Gastroesophageal sphincter (tissue), 4 donors: Measurements from ENCODE around the gene OTOP1. TPM values are rescaled to one million over a fixed set of nuclear protein-coding genes. Genes with fewer than 3 reads are reported as not detected.
"Not testable (repeated sequence)": the region's sequence is repeated elsewhere in the genome, so short reads cannot be mapped to it uniquely, and the experiment has no call there.

Experiments
- ATAC-seq: fragments of 150-250 bp; one replicate; pipeline ENCODE4 v1.9.1; 2016; ENCODE audit warnings: mild to moderate bottlenecking, moderate library complexity
- H3K27ac ChIP-seq, 4 donors: fragments of 200-600 bp; sonication (generic) in 3 of 4; 1 replicate in 3 of 4; 2 replicates in 1 of 4; pipeline ENCODE4 v1.5.1; 2016 to 2019
- H3K27me3 ChIP-seq: fragments of 200-600 bp; sonication (generic); one replicate; pipeline ENCODE4 v1.5.1; 2019
- H3K36me3 ChIP-seq, 2 donors: fragments of 200-600 bp; sonication (generic); one replicate each; pipeline ENCODE4 v1.5.1; 2019; ENCODE audit warnings: control low read depth in 1 of 2
- H3K4me1 ChIP-seq, 3 donors: fragments of 200-600 bp; sonication (generic); 1 replicate in 2 of 3; 2 replicates in 1 of 3; pipeline ENCODE4 v1.5.1; 2016 to 2019; ENCODE audit warnings: control low read depth in 2 of 3
- H3K4me3 ChIP-seq, 2 donors: fragments of 200-600 bp; sonication (generic); one replicate each; pipeline ENCODE4 v1.5.1; 2019; ENCODE audit warnings: mild to moderate bottlenecking in 1 of 2, moderate library complexity in 1 of 2
- H3K9me3 ChIP-seq, 3 donors: fragments of 200-600 bp; sonication (generic); one replicate each; pipeline ENCODE4 v1.5.1; 2017 to 2019; ENCODE audit warnings: control low read depth in 2 of 3
- EP300 ChIP-seq: sonication (generic); formaldehyde crosslinking; IDR thresholded peaks from one replicate; pipeline ENCODE4 v1.6.1; 2017; ENCODE audit warnings: antibody characterized with exemption, mild to moderate bottlenecking
- POLR2A ChIP-seq, 2 donors: fragments of 450-650 bp; IDR thresholded peaks; one replicate each; pipeline ENCODE4 v1.6.1; 2017; ENCODE audit warnings: antibody characterized with exemption in 2 of 2, mild to moderate bottlenecking in 2 of 2, moderate library complexity in 1 of 2
- POLR2AphosphoS5 ChIP-seq: sonication (generic); formaldehyde crosslinking; IDR thresholded peaks from one replicate; pipeline ENCODE4 v1.6.1; 2017; ENCODE audit warnings: antibody characterized with exemption
- WGBS, 2 donors: methylation state at CpG; one replicate each; pipeline ENCODE4 v1.1.5; 2018; ENCODE audit warnings: low coverage in 1 of 2; 5-methylcytosine and 5-hydroxymethylcytosine counted together
- total RNA-seq, 4 donors: library from RNA; depleted of rRNA; stranded (reverse); fragments of >200 nt; gene quantifications; one replicate each; pipeline ENCODE4 v1.1.0, GENCODE V29; 2016
- TF ChIP-seq, protein P1 (sequence below), 4 experiments: fragments of 200-600 bp in 2 of 4; fragments of 450-650 bp in 2 of 4; sonication (generic) in 1 of 4; IDR thresholded peaks; one replicate each; pipeline ENCODE4 v1.5.1; 2017 to 2019; ENCODE audit warnings: antibody characterized with exemption in 4 of 4, mild to moderate bottlenecking in 2 of 4, moderate library complexity in 2 of 4

The OTOP1 gene
- total RNA-seq, 4 donors from 2014 or later, result not detected

DNA sequence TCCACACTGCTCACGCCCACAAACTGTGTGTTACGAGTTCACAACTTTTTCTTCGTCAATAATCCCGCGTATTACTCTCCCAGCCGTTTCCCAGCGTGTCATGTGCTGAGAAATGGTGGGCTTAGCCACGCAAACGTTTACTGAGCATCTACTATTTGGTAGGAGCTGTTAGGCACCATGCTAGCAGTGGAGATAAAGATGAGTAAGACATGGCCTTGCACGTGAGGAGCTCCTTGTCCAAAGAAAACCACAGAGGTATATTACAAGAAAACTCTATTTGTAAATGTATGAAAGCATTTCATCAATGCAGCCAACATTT, 22.1 kb upstream of the OTOP1 start:
- 5 to 25% methylated on average over 7 of the region's 10 CpGs for WGBS, 2 donors
- peaks cover 0 to 29% (median 15%) of the 10 kb centered on the region in 3 donors for H3K4me1 ChIP-seq
- TF ChIP-seq EP300 (no peak), POLR2AphosphoS5 (no peak), POLR2A (IDR thresholded peaks at IDR 0.05) (no peak)
- TF ChIP-seq, protein P1, sequence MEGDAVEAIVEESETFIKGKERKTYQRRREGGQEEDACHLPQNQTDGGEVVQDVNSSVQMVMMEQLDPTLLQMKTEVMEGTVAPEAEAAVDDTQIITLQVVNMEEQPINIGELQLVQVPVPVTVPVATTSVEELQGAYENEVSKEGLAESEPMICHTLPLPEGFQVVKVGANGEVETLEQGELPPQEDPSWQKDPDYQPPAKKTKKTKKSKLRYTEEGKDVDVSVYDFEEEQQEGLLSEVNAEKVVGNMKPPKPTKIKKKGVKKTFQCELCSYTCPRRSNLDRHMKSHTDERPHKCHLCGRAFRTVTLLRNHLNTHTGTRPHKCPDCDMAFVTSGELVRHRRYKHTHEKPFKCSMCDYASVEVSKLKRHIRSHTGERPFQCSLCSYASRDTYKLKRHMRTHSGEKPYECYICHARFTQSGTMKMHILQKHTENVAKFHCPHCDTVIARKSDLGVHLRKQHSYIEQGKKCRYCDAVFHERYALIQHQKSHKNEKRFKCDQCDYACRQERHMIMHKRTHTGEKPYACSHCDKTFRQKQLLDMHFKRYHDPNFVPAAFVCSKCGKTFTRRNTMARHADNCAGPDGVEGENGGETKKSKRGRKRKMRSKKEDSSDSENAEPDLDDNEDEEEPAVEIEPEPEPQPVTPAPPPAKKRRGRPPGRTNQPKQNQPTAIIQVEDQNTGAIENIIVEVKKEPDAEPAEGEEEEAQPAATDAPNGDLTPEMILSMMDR (IDR thresholded peaks at IDR 0.05), result no peak
- peak overlapping the region; percentile 84 to 94 (median 90) for H3K27ac ChIP-seq
- H3K9me3 ChIP-seq, result no peaks in the 10 kb centered on the region
- no peak for ATAC-seq
- H3K27me3 ChIP-seq, result no peaks in the 10 kb centered on the region
- H3K4me3 ChIP-seq, result peak overlapping the region; percentile 91 to 98
- H3K36me3 ChIP-seq, result peaks cover 0 to 22% of the 10 kb centered on the region in 2 donors

DNA sequence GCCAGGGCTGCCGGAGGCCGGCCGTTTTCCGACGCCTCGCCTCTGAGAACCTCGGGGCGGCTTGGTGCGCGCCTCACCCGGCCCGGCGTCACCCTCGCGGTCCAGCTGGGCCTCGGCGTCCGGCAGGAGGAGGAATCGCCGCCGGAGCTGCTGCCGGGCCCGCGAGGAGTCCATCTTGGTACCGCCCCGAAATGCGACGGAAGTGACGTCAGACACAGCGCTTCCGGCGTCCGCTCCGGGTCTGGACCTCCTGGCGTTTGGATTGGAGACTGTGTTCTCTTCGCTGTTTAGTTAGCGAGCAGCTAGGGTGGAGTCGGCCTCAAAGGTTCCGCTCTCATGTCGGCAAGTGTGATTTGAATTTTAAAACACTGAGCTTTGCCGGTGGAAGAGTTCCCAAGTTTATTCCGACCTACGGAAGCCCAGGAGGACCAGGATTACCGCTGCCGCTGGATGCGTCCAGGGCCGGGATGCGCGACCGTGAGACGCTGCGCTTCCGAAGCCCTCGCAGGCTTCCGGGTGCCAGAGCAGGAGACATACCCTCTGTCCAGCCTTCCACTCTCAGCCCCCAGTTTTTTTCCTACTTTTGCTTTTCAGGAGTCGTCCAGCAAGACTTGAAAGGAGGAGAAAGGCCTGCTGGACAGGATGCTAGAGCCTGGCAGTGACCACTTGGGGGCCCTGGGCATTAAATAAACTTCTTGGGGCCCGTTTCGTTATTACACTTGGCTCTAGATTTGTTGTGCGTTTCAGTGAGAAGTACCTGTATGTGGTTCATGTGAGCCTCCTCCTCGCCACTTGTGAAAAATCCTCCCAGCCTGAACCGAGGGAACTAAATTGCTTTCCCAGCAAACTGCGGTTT, 21.5 kb upstream of the OTOP1 start, which contains the start of gene TMEM128:
TMEM128 (minus strand) TSS at position 195 of the 856 bp plus-strand sequence; CDS start at position 174, 21 bp downstream.
- H3K4me1 ChIP-seq, result peaks cover 0 to 29% (median 15%) of the 10 kb centered on the region in 3 donors
- H3K4me3 ChIP-seq, result peak within 1 kb of the TSS; percentile 91 to 98
- peak within 1 kb of the TSS; percentile 84 to 94 (median 90) for H3K27ac ChIP-seq
- H3K36me3 ChIP-seq, result peaks cover 0 to 28% of the 10 kb centered on the region in 2 donors
- peak; percentile 96 for ATAC-seq
- WGBS, 2 donors, result 3 to 6% methylated on average over 13 to 18 of the region's 62 CpGs
- no peaks in the 10 kb centered on the region for H3K27me3 ChIP-seq
- TF ChIP-seq EP300 (no peak), POLR2A (IDR thresholded peaks at IDR 0.05) (peak; percentile 59 to 64), POLR2AphosphoS5 (peak; percentile 89)
- TF ChIP-seq, protein P1 (IDR thresholded peaks at IDR 0.05), result peak in 3 of 4 experiments; percentile 43 to 49 (median 43)
- no peaks in the 10 kb centered on the region for H3K9me3 ChIP-seq

DNA sequence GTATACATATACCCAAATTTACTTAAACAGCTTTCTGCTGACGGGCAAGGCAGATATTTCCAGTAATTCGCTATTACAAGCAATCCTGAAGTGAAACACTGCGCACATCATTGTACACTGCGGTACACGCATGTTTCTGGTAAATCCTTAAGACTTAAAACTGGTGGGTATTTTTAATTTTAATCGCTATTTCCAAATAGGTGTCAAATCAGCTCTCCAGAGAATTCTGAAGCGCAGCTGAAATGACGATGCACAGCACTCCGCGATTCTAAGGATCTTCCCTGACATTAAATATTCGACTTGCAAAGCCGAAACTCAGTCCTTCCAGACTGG, 20.9 kb upstream of the OTOP1 start:
- 0% methylated on average over 5 to 6 of the region's 12 CpGs for WGBS, 2 donors
- TF ChIP-seq, protein P1 (IDR thresholded peaks at IDR 0.05), result no peak
- TF ChIP-seq POLR2AphosphoS5 (no peak), POLR2A (IDR thresholded peaks at IDR 0.05) (no peak), EP300 (no peak)
- Histone ChIP-seq H3K27me3 (no peaks in the 10 kb centered on the region), H3K9me3 (no peaks in the 10 kb centered on the region), H3K4me1 (peaks cover 0 to 29% (median 15%) of the 10 kb centered on the region in 3 donors), H3K27ac (peak overlapping the region; percentile 84 to 94 (median 90)), H3K36me3 (peaks cover 0 to 34% of the 10 kb centered on the region in 2 donors), H3K4me3 (peak overlapping the region; percentile 91 to 98)
- ATAC-seq, result no peak

DNA sequence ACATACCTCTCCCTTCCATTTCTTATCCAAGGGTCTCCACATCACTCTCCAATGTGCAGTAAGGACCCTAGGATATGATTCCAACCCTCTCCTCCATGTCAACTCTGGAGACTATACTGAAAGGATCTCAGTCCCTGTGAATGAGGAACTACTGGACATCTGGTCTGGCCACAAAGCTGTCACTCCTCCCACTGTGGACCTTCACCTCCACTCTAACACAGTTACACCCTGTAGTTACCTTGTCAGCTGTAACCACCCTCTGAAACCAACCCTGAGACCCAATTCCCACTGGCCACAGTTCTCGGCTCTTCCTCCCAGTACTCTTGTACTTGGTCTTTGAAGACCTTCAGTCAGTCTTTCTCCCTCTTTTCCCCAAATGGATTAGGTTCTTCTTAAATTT, 18.4 kb upstream of the OTOP1 start:
- Histone ChIP-seq H3K27me3 (no peaks in the 10 kb centered on the region), H3K9me3 (no peaks in the 10 kb centered on the region), H3K36me3 (peaks cover 0 to 54% of the 10 kb centered on the region in 2 donors), H3K4me1 (peaks cover 0 to 29% (median 15%) of the 10 kb centered on the region in 3 donors), H3K4me3 (no peak overlapping the region), H3K27ac (no peak overlapping the region)
- no peak for ATAC-seq
- no peak for TF ChIP-seq POLR2A (IDR thresholded peaks at IDR 0.05)
- no peak for TF ChIP-seq POLR2AphosphoS5
- no peak for TF ChIP-seq EP300
- TF ChIP-seq, protein P1 (IDR thresholded peaks at IDR 0.05), result no peak
- 88 to 100% methylated on average over 1 of the region's 1 CpG for WGBS, 2 donors

DNA sequence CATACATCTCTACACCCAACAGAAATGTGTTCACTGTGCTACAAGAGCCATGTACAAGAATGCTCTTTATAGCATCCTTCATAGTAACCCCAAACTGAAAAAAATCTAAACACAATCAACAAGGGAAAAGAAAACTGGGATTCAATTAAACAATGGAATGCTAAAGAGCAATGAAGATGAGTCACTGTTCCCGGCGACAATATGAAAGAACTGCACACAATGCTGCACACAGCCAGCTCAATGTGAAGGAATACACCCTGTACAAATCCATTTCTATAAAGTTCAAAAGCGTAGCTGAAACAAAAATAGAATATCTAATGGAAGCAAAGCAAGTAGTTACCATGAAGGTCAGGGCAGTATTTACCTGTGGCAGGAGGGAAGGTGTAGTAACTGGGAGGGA, 12.8 kb upstream of the OTOP1 start:
- not testable (repeated sequence) for ATAC-seq, H3K27ac ChIP-seq, H3K9me3 ChIP-seq, H3K4me3 ChIP-seq, H3K27me3 ChIP-seq, H3K4me1 ChIP-seq
- peaks cover 0 to 94% of the 10 kb centered on the region in 2 donors for H3K36me3 ChIP-seq
- WGBS, 2 donors, result 67 to 81% methylated on average over 3 of the region's 3 CpGs
